Measurements from ENCODE around the gene KAT6B. TPM values are rescaled to one million over a fixed set of nuclear protein-coding genes. Genes with fewer than 3 reads are reported as not detected.
A peak's percentile ranks its signal among the peaks of the same experiment; 100 is the strongest.

The KAT6B gene
- total and polyA plus RNA-seq, 10 of the 15 experiments (the other 5 are each of a cell fraction or from before 2014, with no cell fraction given) = 2.7 to 22.6 (median 15.7) TPM

- TF ChIP-seq POLR2A (IDR thresholded peaks at IDR 0.05; ENCODE audit: low read depth, low read length) (peak; percentile 64), TAF1 (IDR thresholded peaks at IDR 0.05; ENCODE audit: borderline replicate concordance, low read depth, low read length) (0 out of 2 replicates have a peak, but pooled peaks have one; percentile 26), IKZF2 (IDR thresholded peaks at IDR 0.05) (peak; percentile 10 to 34; a peak in 3 of 4 replicates)
Measured at GRCh38 chr10:74825371-74826141, 844 bp upstream of the KAT6B start (continued).

- Histone ChIP-seq H2AFZ (ENCODE audit: control insufficient read depth, low read depth, low read length) (peak overlapping the region; percentile 58), H3K4me2 (ENCODE audit: control insufficient read depth, insufficient read depth) (peak overlapping the region; percentile 75), H3K4me3 (peak overlapping the region; percentile 93), H3K9me3 (replicated peaks; ENCODE audit: control insufficient read depth, insufficient read depth, low read length) (no peaks in the 10 kb centered on the region; the same call in 2 of the 3 replicates), H3K79me2 (ENCODE audit: control insufficient read depth, insufficient read depth, low read length) (peaks cover 48% of the 10 kb centered on the region), H3K36me3 (ENCODE audit: control insufficient read depth in 2 of 2, insufficient read depth in 2 of 2, low read length in 1 of 2) (no peaks in the 10 kb centered on the region), H3K27ac (ENCODE audit: control insufficient read depth, insufficient read depth) (peak overlapping the region; percentile 49; the same call in 1 of the 2 replicates), H4K20me1 (ENCODE audit: control insufficient read depth, insufficient read depth) (no peaks in the 10 kb centered on the region), H3K4me1 (ENCODE audit: control insufficient read depth, insufficient read depth, low read length) (peaks cover 16% of the 10 kb centered on the region), H3K27me3 (replicated peaks in 1 of 2; ENCODE audit: control insufficient read depth in 2 of 2, insufficient read depth in 2 of 2, low read length in 1 of 2) (no peaks in the 10 kb centered on the region), H3K9ac (ENCODE audit: control insufficient read depth, insufficient read depth, low read length) (peak overlapping the region; percentile 47; the same call in 1 of the 2 replicates)
- intact Hi-C loops (cut with micrococcal nuclease; ENCODE audit: unreplicated experiment) = loop anchor here (2.0 to 10.0 kb wide), 6 partner anchors 150 to 672 kb away; partner anchors contain the start of genes ADK and AP3M1
- ATAC-seq (peak; percentile 1), DNase-seq (ENCODE audit: low read depth, low spot score) (no peak), FAIRE-seq (no peak)
- BruUV-seq (replicated peaks) = no TSS peak
- ChIA-PET POLR2A (interaction anchor here (0.7 to 2.3 kb wide), 6 partner anchors 12 to 164 kb away, joined by 3 to 12 read pairs (median 4); no protein-coding TSS in a partner anchor), SMC1A (ENCODE audit: uncharacterized antibody, unreplicated experiment) (interaction anchor here (0.7 to 4.6 kb wide), 11 partner anchors 27 to 189 kb away, joined by 3 to 22 read pairs (median 3); no protein-coding TSS in a partner anchor), RAD21 (ENCODE audit: unreplicated experiment) (interaction anchor here (0.6 to 3.1 kb wide), 13 partner anchors 23 to 189 kb away, joined by 3 to 23 read pairs (median 7); no protein-coding TSS in a partner anchor), CTCF (interaction anchor here (0.8 to 1.3 kb wide), 2 partner anchors 9 to 151 kb away, joined by 3 to 8 read pairs; no protein-coding TSS in a partner anchor)
- in situ Hi-C loops (cut with MboI) = no loop called here
- 10% methylated on average over 12 of the region's 17 CpGs for WGBS (ENCODE audit: insufficient coverage, insufficient replicate concordance, low lambda C conversion rate, missing lambda C conversion rate)
- peak; percentile 13; the same call in 1 of the 2 replicates for TF ChIP-seq BMI1 (IDR thresholded peaks at IDR 0.05; ENCODE audit: borderline replicate concordance)
- TF ChIP-seq BHLHE40 (IDR thresholded peaks at IDR 0.05; ENCODE audit: borderline replicate concordance in 1 of 2, low read depth in 2 of 2, low read length in 1 of 2) = 0 out of 4 replicates have a peak, but pooled peaks of 1 of the 2 experiments have one; percentile 3
- no peak for TF ChIP-seq ELK1 (IDR thresholded peaks at IDR 0.05; ENCODE audit: low read depth, low read length)
- no peak for TF ChIP-seq SKIL (IDR thresholded peaks at IDR 0.05; ENCODE audit: low read depth, poor library complexity, severe bottlenecking)
- peak; percentile 37 for TF ChIP-seq SMAD1 (IDR thresholded peaks at IDR 0.05; ENCODE audit: low read depth, partially characterized antibody)
- no peak for TF ChIP-seq HDAC2 (IDR thresholded peaks at IDR 0.05)
- TF ChIP-seq BACH1 (IDR thresholded peaks at IDR 0.05; ENCODE audit: borderline replicate concordance) = peak; percentile 10; the same call in 1 of the 2 replicates
- TF ChIP-seq IKZF2 (IDR thresholded peaks at IDR 0.05) = peak; percentile 57 to 61; a peak in 2 of 4 replicates
- no peak for TF ChIP-seq ZNF217 (IDR thresholded peaks at IDR 0.05)
- TF ChIP-seq MLLT1 (IDR thresholded peaks at IDR 0.05) = peak; percentile 82
- TF ChIP-seq E2F4 (IDR thresholded peaks at IDR 0.05; ENCODE audit: low read depth, low read length) = no peak
- no peak for TF ChIP-seq ESRRA (IDR thresholded peaks at IDR 0.05; ENCODE audit: low read length)
- TF ChIP-seq TCF3 (IDR thresholded peaks at IDR 0.05; ENCODE audit: borderline replicate concordance, insufficient read depth, low read depth, low read length) = no peak
Measured at GRCh38 chr10:74827045-74827441, 643 bp downstream of the KAT6B start.
